IMR-90 (cell line): Measurements from ENCODE around the gene OVCH1. TPM values are rescaled to one million over a fixed set of nuclear protein-coding genes. Genes with fewer than 3 reads are reported as not detected.

Source experiments
- ATAC-seq: fragments of 200-7000 bp; cut with Tn5 transposase; 2 replicates; pipeline ENCODE4 v1.9.1; 2020; ENCODE audit warnings: low read depth, mild to moderate bottlenecking, moderate library complexity
- BruUV-seq: library from RNA; stranded (reverse); fragments of 400-500 nt; replicated peaks from 2 replicates; lab custom pipeline; 2021; lab: Mats Ljungman, UMichigan
- CTCF ChIA-PET: fragments of 300-600 bp; formaldehyde crosslinking; extraction: SDS; loops from one replicate; lab custom pipeline; 2021; ENCODE audit warnings: antibody characterized with exemption; lab: Yijun Ruan, JAX
- POLR2A ChIA-PET: fragments of 300-600 bp; sonication (Branson Sonifier 250); formaldehyde crosslinking; loops from one replicate; lab custom pipeline; 2022; ENCODE audit warnings: antibody characterized with exemption; ENCODE audit not compliant: unreplicated experiment; lab: Charles Lee
- DNase-seq: peaks from one replicate; pipeline ENCODE4 v3.0.0; 2013
- H2AFZ ChIP-seq: replicated peaks from 2 replicates; pipeline ENCODE3; 2013; ENCODE audit warnings: low read length, mild to moderate bottlenecking; ENCODE audit not compliant: poor library complexity
- H2AK5ac ChIP-seq: 2 replicates; pipeline ENCODE4 v1.6.1; 2013; ENCODE audit warnings: low read depth, low read length, inconsistent platforms
- H2AK9ac ChIP-seq: replicated peaks from 2 replicates; pipeline ENCODE3; 2013; ENCODE audit warnings: mild to moderate bottlenecking, low read depth, low read length, moderate library complexity; ENCODE audit not compliant: poor library complexity
- H2BK120ac ChIP-seq: 2 replicates; pipeline ENCODE4 v1.6.1; 2013; ENCODE audit warnings: low read depth, low read length, inconsistent platforms
- H2BK15ac ChIP-seq: 3 replicates; pipeline ENCODE4 v1.6.1; 2013; ENCODE audit warnings: low read depth, low read length, inconsistent platforms
- H2BK20ac ChIP-seq: 2 replicates; pipeline ENCODE4 v1.6.1; 2013; ENCODE audit warnings: low read depth, mild to moderate bottlenecking, inconsistent platforms, low read length, moderate library complexity
- H2BK5ac ChIP-seq: 2 replicates; pipeline ENCODE4 v1.6.1; 2013; ENCODE audit warnings: mild to moderate bottlenecking, low read depth, low read length, inconsistent platforms; ENCODE audit not compliant: poor library complexity, severe bottlenecking
- H3K14ac ChIP-seq: replicated peaks from 2 replicates; pipeline ENCODE4 v1.6.1; 2013; ENCODE audit warnings: low read depth, low read length, inconsistent platforms
- H3K18ac ChIP-seq: 2 replicates; pipeline ENCODE4 v1.6.1; 2013; ENCODE audit warnings: low read depth, low read length, control low read depth
- H3K23ac ChIP-seq: 2 replicates; pipeline ENCODE4 v1.6.1; 2013; ENCODE audit warnings: low read depth, low read length, inconsistent platforms
- H3K27ac ChIP-seq: 2 replicates; pipeline ENCODE4 v1.5.1; 2013; ENCODE audit warnings: mild to moderate bottlenecking, control low read depth, low read length; ENCODE audit not compliant: insufficient read depth
- H3K27me3 ChIP-seq: 2 replicates; pipeline ENCODE4 v1.6.1; 2013; ENCODE audit warnings: low read length; ENCODE audit not compliant: control insufficient read depth, insufficient read depth
- H3K36me3 ChIP-seq: 2 replicates; pipeline ENCODE4 v1.6.1; 2013; ENCODE audit warnings: low read length, mixed read lengths; ENCODE audit not compliant: control insufficient read depth, insufficient read depth
- H3K4ac ChIP-seq: 2 replicates; pipeline ENCODE4 v1.6.1; 2013; ENCODE audit warnings: low read depth, low read length, inconsistent platforms
- H3K4me1 ChIP-seq: 2 replicates; pipeline ENCODE4 v1.6.1; 2013; ENCODE audit warnings: low read length, mixed read lengths; ENCODE audit not compliant: control insufficient read depth, insufficient read depth
- H3K4me2 ChIP-seq: 2 replicates; pipeline ENCODE4 v1.6.1; 2013; ENCODE audit warnings: low read depth, mild to moderate bottlenecking, control low read depth, low read length, moderate library complexity
- H3K4me3 ChIP-seq: 2 replicates; pipeline ENCODE4 v1.5.1; 2013; ENCODE audit warnings: low read depth, mild to moderate bottlenecking, control low read depth, low read length, moderate library complexity; ENCODE audit not compliant: insufficient read depth
- H3K56ac ChIP-seq: 2 replicates; pipeline ENCODE4 v1.6.1; 2013; ENCODE audit warnings: low read length, inconsistent platforms; ENCODE audit not compliant: insufficient read depth; ENCODE audit errors: extremely low read depth
- H3K79me1 ChIP-seq, 2 experiments: 2 replicates each; pipeline ENCODE4 v1.6.1; 2013; ENCODE audit warnings: low read length in 2 of 2, inconsistent platforms in 1 of 2, low read depth in 1 of 2
- H3K9ac ChIP-seq: 2 replicates; pipeline ENCODE4 v1.6.1; 2013; ENCODE audit warnings: low read depth, low read length, control low read depth
- H3K9me1 ChIP-seq: 2 replicates; pipeline ENCODE4 v1.6.1; 2013; ENCODE audit warnings: low read length, inconsistent platforms; ENCODE audit not compliant: insufficient read depth
- H3K9me3 ChIP-seq: 2 replicates; pipeline ENCODE4 v1.6.1; 2013; ENCODE audit warnings: low read length; ENCODE audit not compliant: control insufficient read depth, insufficient read depth
- H4K20me1 ChIP-seq: 2 replicates; pipeline ENCODE4 v1.6.1; 2013; ENCODE audit warnings: low read length, inconsistent platforms; ENCODE audit not compliant: insufficient read depth
- H4K5ac ChIP-seq: 2 replicates; pipeline ENCODE4 v1.6.1; 2013; ENCODE audit warnings: mild to moderate bottlenecking, low read depth, low read length, control low read depth
- H4K8ac ChIP-seq, 2 experiments: 2 replicates each; pipeline ENCODE4 v1.6.1; 2013; ENCODE audit warnings: low read depth in 2 of 2, low read length in 2 of 2, control low read depth in 1 of 2, inconsistent platforms in 1 of 2
- H4K91ac ChIP-seq: 2 replicates; pipeline ENCODE4 v1.6.1; 2013; ENCODE audit warnings: low read depth, low read length, inconsistent platforms; ENCODE audit not compliant: insufficient read depth
- BHLHE40 ChIP-seq: fragments of 150-350 bp; IDR thresholded peaks from 2 replicates; pipeline ENCODE4 v1.6.1; 2016; ENCODE audit warnings: mild to moderate bottlenecking, low read depth, low read length
- CEBPB ChIP-seq: IDR thresholded peaks from 2 replicates; pipeline ENCODE4 v1.6.1; 2012; ENCODE audit warnings: low read depth, low read length, improper control_type of control experiment
- CHD1 ChIP-seq: IDR thresholded peaks from 2 replicates; pipeline ENCODE4 v1.6.1; 2012; ENCODE audit warnings: low read depth, low read length, improper control_type of control experiment
- FOS ChIP-seq: fragments of 150-350 bp; IDR thresholded peaks from 2 replicates; pipeline ENCODE4 v1.6.1; 2016; ENCODE audit warnings: low read depth, low read length
- MAFK ChIP-seq: IDR thresholded peaks from 2 replicates; pipeline ENCODE4 v1.6.1; 2012; ENCODE audit warnings: low read depth, low read length, improper control_type of control experiment
- MAZ ChIP-seq: IDR thresholded peaks from 2 replicates; pipeline ENCODE4 v1.6.1; 2012; ENCODE audit warnings: low read depth, mild to moderate bottlenecking, low read length, improper control_type of control experiment, moderate library complexity, borderline replicate concordance
- MXI1 ChIP-seq: IDR thresholded peaks from 2 replicates; pipeline ENCODE4 v1.6.1; 2012; ENCODE audit warnings: low read depth, mild to moderate bottlenecking, low read length, moderate library complexity, borderline replicate concordance
- NFE2L2 ChIP-seq: fragments of 150-350 bp; IDR thresholded peaks from 2 replicates; pipeline ENCODE4 v1.6.1; 2016; ENCODE audit warnings: low read depth, mild to moderate bottlenecking, low read length
- POLR2A ChIP-seq: IDR thresholded peaks from 2 replicates; pipeline ENCODE4 v1.6.1; 2012; ENCODE audit warnings: mild to moderate bottlenecking, low read depth, low read length
- RAD21 ChIP-seq: IDR thresholded peaks from 2 replicates; pipeline ENCODE4 v1.6.1; 2012; ENCODE audit warnings: low read length, improper control_type of control experiment
- RCOR1 ChIP-seq: IDR thresholded peaks from 2 replicates; pipeline ENCODE4 v1.6.1; 2012; ENCODE audit warnings: mild to moderate bottlenecking, low read length, improper control_type of control experiment; ENCODE audit not compliant: insufficient replicate concordance
- RFX5 ChIP-seq: IDR thresholded peaks from 2 replicates; pipeline ENCODE4 v1.8.0; 2012; ENCODE audit warnings: low read depth, mild to moderate bottlenecking, low read length, moderate library complexity
- SMC3 ChIP-seq: fragments of 150-350 bp; IDR thresholded peaks from 2 replicates; pipeline ENCODE4 v1.6.1; 2016; ENCODE audit warnings: low read depth, mild to moderate bottlenecking, antibody characterized with exemption, low read length, moderate library complexity
- WGBS, 2 experiments: methylation state at CpG; one replicate each; pipeline versions ENCODE4 v1.1.5 to v1.1.7; 2013; ENCODE audit warnings: missing lambda C conversion rate in 2 of 2; ENCODE audit not compliant: insufficient read length in 1 of 2; ENCODE audit errors: extremely low coverage in 2 of 2; 5-methylcytosine and 5-hydroxymethylcytosine counted together
- dilution Hi-C: fragments of 300-500 bp; cut with HindIII; formaldehyde crosslinking; loops from one replicate; pipeline ENCODE4 v1.14.3; 2018; ENCODE audit warnings: low sequenced_read_pairs; ENCODE audit not compliant: unreplicated experiment
- in situ Hi-C: fragments of 300-500 bp; cut with MboI; formaldehyde crosslinking; loops from 3 replicates; pipeline ENCODE4 v1.14.3; 2019; ENCODE audit warnings: low sequenced_read_pairs, inconsistent platforms, mixed read lengths
- intact Hi-C: fragments of 100-400 bp; cut with micrococcal nuclease; formaldehyde crosslinking; loops from 2 replicates; pipeline ENCODE4 v1.10.0; 2022
- polyA plus RNA-seq, 3 experiments: library from polyadenylated mRNA; depleted of rRNA; stranded (reverse); fragments of >200 nt; gene quantifications; 2 replicates each; pipeline ENCODE4 v1.2.3, GENCODE V29; 2012; ENCODE audit warnings: low replicate concordance in 1 of 3
- total RNA-seq: library from RNA; depleted of rRNA; stranded (reverse); fragments of >200 nt; gene quantifications from 2 replicates; pipeline ENCODE4 v1.2.3, GENCODE V29; 2012
- TF ChIP-seq, protein P1 (sequence below): fragments of 150-350 bp; IDR thresholded peaks from 2 replicates; pipeline ENCODE4 v1.6.1; 2016; ENCODE audit warnings: low read depth, mild to moderate bottlenecking, low read length, moderate library complexity, borderline replicate concordance
- TF ChIP-seq, protein P2 (sequence below): fragments of 150-350 bp; IDR thresholded peaks from 2 replicates; pipeline ENCODE4 v1.6.1; 2017; ENCODE audit warnings: mild to moderate bottlenecking, antibody characterized with exemption, low read length, low read depth
- TF ChIP-seq, protein P3 (sequence below): conservative IDR thresholded peaks from 2 replicates; pipeline ENCODE4 v1.5.1; 2012; ENCODE audit warnings: mild to moderate bottlenecking, low read depth, low read length, improper control_type of control experiment

Gene OVCH1
- total and polyA plus RNA-seq, 2 of the 4 experiments (the other 2 are of a cell fraction) = 0.05 to 0.18 TPM

DNA sequence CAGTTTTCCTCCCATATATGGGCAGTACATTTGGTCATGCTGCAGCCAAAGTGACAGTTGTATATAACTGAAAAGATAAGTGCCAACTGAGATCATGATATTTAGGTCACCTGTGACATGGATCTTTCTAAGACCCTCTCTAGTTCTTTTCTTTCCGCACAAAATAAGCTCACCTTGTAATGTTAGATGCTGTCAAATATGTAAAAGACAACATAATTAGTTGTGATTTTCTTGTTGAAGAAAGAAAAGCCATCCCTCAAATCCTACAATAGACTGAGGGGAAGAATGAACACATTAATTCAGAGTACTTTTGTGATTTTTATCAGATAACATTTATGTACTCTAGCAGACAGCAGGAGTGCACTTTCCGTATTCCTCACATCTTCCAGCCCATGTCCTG is 37.4 kb downstream of the OVCH1 start:
- 0 out of 2 replicates have a peak, but pooled peaks cover 4% of the 10 kb centered on the region for H3K9me1 ChIP-seq
- dilution Hi-C loops (no loop called here), intact Hi-C loops (no loop called here), in situ Hi-C loops (no loop called here)
- ChIA-PET POLR2A (no interaction called here), CTCF (no interaction called here)
- H2AFZ ChIP-seq = no peak overlapping the region
- no peak overlapping the region for H2BK20ac ChIP-seq
- H3K27ac ChIP-seq = no peak overlapping the region
- no peaks in the 10 kb centered on the region for H3K79me1 ChIP-seq
- H2BK5ac ChIP-seq = no peak overlapping the region
- H2BK120ac ChIP-seq = no peak overlapping the region
- H3K56ac ChIP-seq = no peak overlapping the region
- H3K4me3 ChIP-seq = no peak overlapping the region
- H3K9me3 ChIP-seq = no peaks in the 10 kb centered on the region
- H3K18ac ChIP-seq = no peak overlapping the region
- H3K4me1 ChIP-seq = no peaks in the 10 kb centered on the region
- H4K20me1 ChIP-seq = no peaks in the 10 kb centered on the region
- no peak overlapping the region for H2AK5ac ChIP-seq
- no peak overlapping the region for H3K4me2 ChIP-seq
- no TSS peak for BruUV-seq
- no peaks in the 10 kb centered on the region for H3K27me3 ChIP-seq
- H3K4ac ChIP-seq = no peak overlapping the region
- ATAC-seq (no peak), DNase-seq (no peak)
- H4K8ac ChIP-seq = no peak overlapping the region
- H3K23ac ChIP-seq = no peak overlapping the region
- no peak overlapping the region for H2AK9ac ChIP-seq
- no peak overlapping the region for H3K9ac ChIP-seq
- H2BK15ac ChIP-seq = no peak overlapping the region
- peaks cover 2% of the 10 kb centered on the region; the same call in 1 of the 2 replicates for H3K36me3 ChIP-seq
- no CpG with 5 or more reads among the region's 2 CpGs for WGBS, 2 experiments
- TF ChIP-seq, protein P1, sequence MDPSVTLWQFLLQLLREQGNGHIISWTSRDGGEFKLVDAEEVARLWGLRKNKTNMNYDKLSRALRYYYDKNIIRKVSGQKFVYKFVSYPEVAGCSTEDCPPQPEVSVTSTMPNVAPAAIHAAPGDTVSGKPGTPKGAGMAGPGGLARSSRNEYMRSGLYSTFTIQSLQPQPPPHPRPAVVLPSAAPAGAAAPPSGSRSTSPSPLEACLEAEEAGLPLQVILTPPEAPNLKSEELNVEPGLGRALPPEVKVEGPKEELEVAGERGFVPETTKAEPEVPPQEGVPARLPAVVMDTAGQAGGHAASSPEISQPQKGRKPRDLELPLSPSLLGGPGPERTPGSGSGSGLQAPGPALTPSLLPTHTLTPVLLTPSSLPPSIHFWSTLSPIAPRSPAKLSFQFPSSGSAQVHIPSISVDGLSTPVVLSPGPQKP = no peak
- no peak for TF ChIP-seq BHLHE40
- TF ChIP-seq CHD1 = no peak
- no peak for TF ChIP-seq FOS
- TF ChIP-seq, protein P2, sequence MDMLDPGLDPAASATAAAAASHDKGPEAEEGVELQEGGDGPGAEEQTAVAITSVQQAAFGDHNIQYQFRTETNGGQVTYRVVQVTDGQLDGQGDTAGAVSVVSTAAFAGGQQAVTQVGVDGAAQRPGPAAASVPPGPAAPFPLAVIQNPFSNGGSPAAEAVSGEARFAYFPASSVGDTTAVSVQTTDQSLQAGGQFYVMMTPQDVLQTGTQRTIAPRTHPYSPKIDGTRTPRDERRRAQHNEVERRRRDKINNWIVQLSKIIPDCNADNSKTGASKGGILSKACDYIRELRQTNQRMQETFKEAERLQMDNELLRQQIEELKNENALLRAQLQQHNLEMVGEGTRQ = no peak
- TF ChIP-seq, protein P3, sequence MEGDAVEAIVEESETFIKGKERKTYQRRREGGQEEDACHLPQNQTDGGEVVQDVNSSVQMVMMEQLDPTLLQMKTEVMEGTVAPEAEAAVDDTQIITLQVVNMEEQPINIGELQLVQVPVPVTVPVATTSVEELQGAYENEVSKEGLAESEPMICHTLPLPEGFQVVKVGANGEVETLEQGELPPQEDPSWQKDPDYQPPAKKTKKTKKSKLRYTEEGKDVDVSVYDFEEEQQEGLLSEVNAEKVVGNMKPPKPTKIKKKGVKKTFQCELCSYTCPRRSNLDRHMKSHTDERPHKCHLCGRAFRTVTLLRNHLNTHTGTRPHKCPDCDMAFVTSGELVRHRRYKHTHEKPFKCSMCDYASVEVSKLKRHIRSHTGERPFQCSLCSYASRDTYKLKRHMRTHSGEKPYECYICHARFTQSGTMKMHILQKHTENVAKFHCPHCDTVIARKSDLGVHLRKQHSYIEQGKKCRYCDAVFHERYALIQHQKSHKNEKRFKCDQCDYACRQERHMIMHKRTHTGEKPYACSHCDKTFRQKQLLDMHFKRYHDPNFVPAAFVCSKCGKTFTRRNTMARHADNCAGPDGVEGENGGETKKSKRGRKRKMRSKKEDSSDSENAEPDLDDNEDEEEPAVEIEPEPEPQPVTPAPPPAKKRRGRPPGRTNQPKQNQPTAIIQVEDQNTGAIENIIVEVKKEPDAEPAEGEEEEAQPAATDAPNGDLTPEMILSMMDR = no peak
- no peak for TF ChIP-seq POLR2A
- TF ChIP-seq MAZ = no peak
- no peak for TF ChIP-seq RFX5
- no peak for TF ChIP-seq CEBPB
- TF ChIP-seq RCOR1 = no peak
- no peak for TF ChIP-seq RAD21
- TF ChIP-seq MAFK = no peak
- no peak for TF ChIP-seq NFE2L2
- no peak for TF ChIP-seq SMC3
- TF ChIP-seq MXI1 = no peak
- H3K14ac ChIP-seq = no peak overlapping the region
- no peak overlapping the region for H4K5ac ChIP-seq
- H4K91ac ChIP-seq = no peak overlapping the region
